IPS-18c (cell line): Measurements from ENCODE around the gene MEGF11.

ENCODE experiments used
- H3K4me3 ChIP-seq: 2 replicates; pipeline ENCODE4 v1.7.0; 2013; ENCODE audit warnings: low read depth, mild to moderate bottlenecking, low read length, moderate library complexity; ENCODE audit not compliant: insufficient read depth
- H3K9me3 ChIP-seq: one replicate; pipeline ENCODE4 v1.6.1; 2013; ENCODE audit warnings: mild to moderate bottlenecking, low read length, moderate library complexity; ENCODE audit not compliant: control insufficient read depth, insufficient read depth

The MEGF11 gene

GRCh38 chr15:66148187-66148586, 105.4 kb downstream of the MEGF11 start:
- H3K4me3 ChIP-seq = no peak overlapping the region
- H3K9me3 ChIP-seq = no peaks in the 10 kb centered on the region

DNA sequence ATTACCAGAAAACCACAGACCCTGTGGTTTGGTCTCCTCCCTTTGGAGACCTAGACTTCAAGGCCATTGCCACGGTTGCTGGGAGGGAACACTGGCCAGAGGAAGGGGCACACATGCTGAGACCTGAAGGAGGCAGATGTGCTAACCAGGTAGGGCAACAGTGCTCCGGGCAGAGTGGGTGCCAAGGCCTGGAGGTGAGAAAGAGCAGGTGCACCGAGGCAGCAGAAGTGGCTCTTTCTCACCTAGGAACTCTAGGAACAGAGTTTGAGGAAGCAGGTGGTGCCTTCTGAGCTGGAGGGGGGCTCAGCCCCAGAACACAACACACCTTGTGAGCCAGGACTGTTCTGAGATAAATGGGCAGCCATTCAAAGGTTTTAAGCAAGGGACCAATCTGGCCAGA, 106.1 kb downstream of the MEGF11 start:
- Histone ChIP-seq H3K9me3 (no peaks in the 10 kb centered on the region), H3K4me3 (no peak overlapping the region)

GRCh38 chr15:66145726-66146182, 107.8 kb downstream of the MEGF11 start:
- no peaks in the 10 kb centered on the region for H3K9me3 ChIP-seq
- H3K4me3 ChIP-seq = no peak overlapping the region

DNA sequence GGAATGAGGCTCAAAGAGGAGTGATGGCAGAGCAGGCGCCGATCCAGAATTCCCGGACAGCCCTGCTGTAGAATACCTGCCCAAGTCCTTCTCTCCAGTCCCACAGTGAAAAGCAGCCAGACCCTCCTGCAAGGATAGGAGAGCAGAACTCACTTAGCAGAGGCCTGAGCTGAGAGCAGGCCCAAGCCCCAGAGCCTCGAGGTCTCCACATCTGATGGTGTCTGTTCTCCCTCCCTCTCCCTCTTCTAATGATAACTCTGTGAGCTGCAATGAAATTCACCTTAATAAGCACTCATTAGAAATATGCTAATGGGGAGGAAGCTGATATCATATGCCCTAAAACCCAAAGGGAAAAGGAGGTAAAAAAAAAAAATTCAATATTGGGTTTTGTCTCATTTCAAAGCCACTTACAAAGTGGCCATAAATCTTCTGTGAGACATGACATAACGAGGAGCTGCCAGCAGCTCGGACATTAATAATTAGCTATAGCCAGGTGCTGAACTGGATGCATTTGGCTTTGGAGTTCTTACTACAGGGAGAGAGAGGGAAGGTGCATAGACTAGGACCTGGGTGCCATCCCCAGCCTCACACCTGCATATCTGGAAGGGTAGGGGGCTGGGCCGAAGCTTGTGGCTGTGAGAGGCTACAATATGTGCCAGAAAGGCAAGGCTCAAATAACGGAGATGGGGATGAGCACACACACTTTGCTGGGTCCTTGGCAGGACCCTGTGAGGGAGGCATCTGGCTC, 108.4 kb downstream of the MEGF11 start:
- H3K4me3 ChIP-seq = no peak overlapping the region
- H3K9me3 ChIP-seq = no peaks in the 10 kb centered on the region

DNA sequence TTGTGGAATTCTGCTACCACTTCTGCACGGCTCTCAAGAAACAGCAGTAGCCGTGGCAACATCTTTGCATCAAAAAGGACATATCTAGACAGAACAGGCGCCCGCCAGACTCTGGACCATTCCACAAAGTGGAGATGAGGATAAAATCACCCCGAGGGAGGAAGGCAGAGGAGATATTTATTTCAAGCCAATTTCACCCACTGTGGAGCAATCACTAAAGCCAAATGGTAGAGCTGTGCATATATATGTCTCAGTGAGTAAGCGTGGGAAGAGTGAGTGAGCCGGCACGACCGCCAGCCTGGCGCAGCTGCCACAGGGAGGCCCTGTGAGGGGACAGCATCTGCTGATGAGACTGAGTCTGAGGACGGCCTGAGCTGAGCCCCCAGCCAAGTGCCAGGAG, 111.3 kb downstream of the MEGF11 start:
- Histone ChIP-seq H3K9me3 (no peaks in the 10 kb centered on the region), H3K4me3 (no peak overlapping the region)

DNA sequence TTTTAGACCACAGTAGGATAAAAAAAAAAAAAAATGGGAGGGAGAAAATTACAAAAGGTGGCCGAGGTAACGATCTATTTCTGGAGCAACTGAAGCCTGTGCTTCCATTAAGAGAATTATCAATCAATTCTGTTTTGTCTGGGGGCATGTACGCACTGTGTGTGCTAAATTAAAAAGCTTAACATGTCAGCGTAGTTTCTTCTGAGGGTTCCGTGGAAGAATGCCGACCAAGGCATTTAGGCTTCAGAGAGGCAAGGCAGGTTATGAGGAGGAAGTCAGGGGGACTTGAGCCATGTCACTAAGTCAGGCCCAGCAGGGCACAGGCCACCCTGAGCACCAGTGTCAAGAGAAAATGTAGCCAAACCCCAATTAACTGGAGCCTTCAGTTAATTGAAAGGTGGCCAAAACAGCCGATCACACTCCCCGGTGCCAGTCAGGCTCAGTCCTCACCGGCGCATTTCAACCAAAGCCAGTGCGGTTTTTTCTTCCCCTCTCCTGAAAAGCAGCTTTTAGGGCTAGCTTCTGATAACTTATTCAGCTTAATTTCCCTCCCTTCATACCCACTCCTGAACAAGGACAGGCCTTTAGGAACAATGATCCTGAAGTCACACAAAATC, 113.9 kb downstream of the MEGF11 start:
- Histone ChIP-seq H3K9me3 (no peaks in the 10 kb centered on the region), H3K4me3 (no peak overlapping the region)

DNA sequence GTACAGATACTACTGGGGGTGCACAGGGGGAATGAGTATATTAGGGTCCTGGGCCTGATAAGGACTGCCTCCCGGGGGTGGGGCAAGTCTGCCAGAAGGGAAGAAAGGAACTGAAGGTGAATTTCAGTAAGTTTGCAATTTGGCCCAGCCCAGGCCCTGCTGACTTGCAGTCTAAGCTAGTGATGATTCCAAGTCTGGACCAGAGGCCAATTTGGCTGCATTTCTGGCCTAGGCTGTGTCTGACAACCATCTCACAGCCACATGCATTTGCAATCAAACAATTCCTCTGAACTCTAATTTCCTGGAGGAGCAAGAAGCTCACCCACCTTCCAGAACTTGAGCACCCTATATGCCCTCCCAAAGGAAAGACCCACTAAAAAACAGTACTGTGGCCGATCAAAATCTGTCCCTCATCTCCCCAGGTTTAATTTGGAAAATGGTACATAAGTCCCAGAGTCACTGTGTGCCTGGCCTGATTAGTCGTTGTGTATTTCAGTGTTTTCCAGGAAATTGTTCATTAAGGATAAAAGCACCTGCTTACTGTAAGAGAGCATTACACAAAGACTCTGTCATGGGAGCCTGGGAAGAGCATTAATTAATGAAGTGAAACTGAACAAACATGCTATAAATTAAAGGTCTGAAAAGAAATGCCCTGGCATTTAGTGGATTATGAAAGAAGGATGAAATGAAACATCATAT, 114.5 kb downstream of the MEGF11 start:
- no peak overlapping the region for H3K4me3 ChIP-seq

GRCh38 chr15:66138096-66138783, 115.3 kb downstream of the MEGF11 start:
- Histone ChIP-seq H3K4me3 (no peak overlapping the region), H3K9me3 (no peaks in the 10 kb centered on the region)

More for the DNA sequence above, 114.5 kb downstream of the MEGF11 start:
- no peaks in the 10 kb centered on the region for H3K9me3 ChIP-seq

DNA sequence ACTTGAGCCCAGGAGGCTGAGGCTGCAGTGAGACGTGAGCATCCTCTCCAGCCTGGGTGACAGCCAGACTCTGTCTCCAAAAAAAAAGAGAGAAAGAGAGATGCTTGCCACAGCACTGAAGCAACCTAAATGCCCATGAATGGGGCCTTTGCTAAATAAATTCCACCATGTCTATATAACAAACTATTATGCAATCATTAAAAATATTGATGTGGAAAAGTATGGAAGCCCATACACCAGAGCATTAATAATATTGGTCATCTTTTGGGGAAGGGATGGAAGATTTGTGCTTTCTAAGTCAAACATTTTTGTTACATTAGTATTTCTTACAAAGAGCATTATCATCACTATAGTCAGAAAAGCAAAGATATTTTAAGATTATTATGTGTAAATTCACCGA, 116.6 kb downstream of the MEGF11 start:
- no peaks in the 10 kb centered on the region for H3K9me3 ChIP-seq

DNA sequence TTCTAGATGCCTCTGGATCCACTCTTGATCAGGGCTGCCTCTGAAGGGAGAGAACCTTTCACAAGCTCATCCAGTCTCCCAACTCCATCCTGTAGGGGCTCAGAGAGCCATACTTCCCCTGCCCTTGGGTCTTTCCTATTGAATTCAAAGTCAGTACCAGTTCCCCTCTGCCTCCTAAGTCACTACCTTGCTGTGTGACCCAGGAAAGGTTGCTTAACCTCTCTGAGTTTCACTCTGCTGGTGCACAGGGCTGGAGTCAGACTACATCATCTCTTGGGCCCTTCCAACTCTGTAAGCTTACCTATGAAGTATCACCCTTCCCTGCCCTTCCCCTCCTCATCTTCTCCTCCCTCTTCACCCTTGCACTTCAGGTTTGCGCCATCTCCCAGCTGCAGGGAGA, 117.9 kb downstream of the MEGF11 start:
- H3K4me3 ChIP-seq = no peak overlapping the region
- H3K9me3 ChIP-seq = no peaks in the 10 kb centered on the region

More for the DNA sequence above, 116.6 kb downstream of the MEGF11 start:
- H3K4me3 ChIP-seq = no peak overlapping the region

- Histone ChIP-seq H3K9me3 (no peaks in the 10 kb centered on the region), H3K4me3 (no peak overlapping the region)
These were observed 119.3 kb downstream of the MEGF11 start for GRCh38 chr15:66134284-66134683.

- no peak overlapping the region for H3K4me3 ChIP-seq
- H3K9me3 ChIP-seq = no peaks in the 10 kb centered on the region
These were observed 120.2 kb downstream of the MEGF11 start for GRCh38 chr15:66133247-66133885.

- H3K9me3 ChIP-seq = no peaks in the 10 kb centered on the region
- H3K4me3 ChIP-seq = no peak overlapping the region
These were observed 121.2 kb downstream of the MEGF11 start for GRCh38 chr15:66132251-66132816.

GRCh38 chr15:66131831-66132230, 121.7 kb downstream of the MEGF11 start:
- no peak overlapping the region for H3K4me3 ChIP-seq
- H3K9me3 ChIP-seq = no peaks in the 10 kb centered on the region

- no peaks in the 10 kb centered on the region for H3K9me3 ChIP-seq
- H3K4me3 ChIP-seq = no peak overlapping the region
These were observed 122.3 kb downstream of the MEGF11 start for GRCh38 chr15:66131200-66131599.

- no peaks in the 10 kb centered on the region for H3K9me3 ChIP-seq
- H3K4me3 ChIP-seq = no peak overlapping the region
These were observed 123.0 kb downstream of the MEGF11 start for GRCh38 chr15:66130496-66131034.

- Histone ChIP-seq H3K9me3 (no peaks in the 10 kb centered on the region), H3K4me3 (no peak overlapping the region)
These were observed 124.0 kb downstream of the MEGF11 start for GRCh38 chr15:66129586-66129985.
